GM21717 (cell line): ENCODE results near the gene MIF.
A peak's percentile ranks its signal among the peaks of the same experiment; 100 is the strongest.
"Not testable (repeated sequence)": the region's sequence is repeated elsewhere in the genome, so short reads cannot be mapped to it uniquely, and the experiment has no call there.

Experiments used
- ATAC-seq: cut with Tn5 transposase; IDR thresholded peaks from one replicate; pipeline ENCODE4 v1.9.1; 2021; ENCODE audit warnings: mild to moderate bottlenecking, moderate library complexity; ENCODE audit not compliant: unreplicated experiment

MIF gene

DNA sequence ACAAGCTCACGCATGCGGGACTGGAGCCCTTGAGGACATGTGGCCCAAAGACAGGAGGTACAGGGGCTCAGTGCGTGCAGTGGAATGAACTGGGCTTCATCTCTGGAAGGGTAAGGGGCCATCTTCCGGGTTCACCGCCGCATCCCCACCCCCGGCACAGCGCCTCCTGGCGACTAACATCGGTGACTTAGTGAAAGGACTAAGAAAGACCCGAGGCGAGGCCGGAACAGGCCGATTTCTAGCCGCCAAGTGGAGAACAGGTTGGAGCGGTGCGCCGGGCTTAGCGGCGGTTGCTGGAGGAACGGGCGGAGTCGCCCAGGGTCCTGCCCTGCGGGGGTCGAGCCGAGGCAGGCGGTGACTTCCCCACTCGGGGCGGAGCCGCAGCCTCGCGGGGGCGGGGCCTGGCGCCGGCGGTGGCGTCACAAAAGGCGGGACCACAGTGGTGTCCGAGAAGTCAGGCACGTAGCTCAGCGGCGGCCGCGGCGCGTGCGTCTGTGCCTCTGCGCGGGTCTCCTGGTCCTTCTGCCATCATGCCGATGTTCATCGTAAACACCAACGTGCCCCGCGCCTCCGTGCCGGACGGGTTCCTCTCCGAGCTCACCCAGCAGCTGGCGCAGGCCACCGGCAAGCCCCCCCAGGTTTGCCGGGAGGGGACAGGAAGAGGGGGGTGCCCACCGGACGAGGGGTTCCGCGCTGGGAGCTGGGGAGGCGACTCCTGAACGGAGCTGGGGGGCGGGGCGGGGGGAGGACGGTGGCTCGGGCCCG is at the start of gene MIF:
Gene MIF (plus strand): TSS at position 439 of the 765 bp plus-strand sequence. CDS start 92 bp downstream, at position 531.
- ATAC-seq = peak; percentile 69

DNA sequence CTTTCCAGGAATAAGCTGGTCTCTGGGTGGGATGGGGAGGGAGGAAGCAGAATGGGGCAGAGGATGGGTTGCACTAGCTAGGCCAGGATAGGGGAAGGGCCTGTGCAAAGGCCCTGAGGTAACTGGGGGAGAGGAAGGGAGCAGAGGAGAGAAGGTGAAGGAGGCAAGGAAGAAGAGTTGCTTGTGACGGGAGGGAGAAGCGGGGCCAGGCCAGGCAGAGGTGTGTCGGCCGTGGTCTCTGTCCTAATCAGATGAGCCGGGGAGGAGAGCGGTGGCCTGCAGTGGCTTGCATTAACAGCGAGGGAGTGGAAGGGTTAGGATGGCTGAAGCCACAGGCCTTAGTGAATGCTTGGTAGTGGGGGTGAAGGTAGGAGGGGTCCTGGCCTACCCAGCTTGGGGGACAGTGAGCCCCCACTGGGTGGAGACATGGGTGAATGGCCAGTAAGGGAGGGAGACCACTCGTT is 49.4 kb upstream of the MIF start:
- ATAC-seq = no peak

DNA sequence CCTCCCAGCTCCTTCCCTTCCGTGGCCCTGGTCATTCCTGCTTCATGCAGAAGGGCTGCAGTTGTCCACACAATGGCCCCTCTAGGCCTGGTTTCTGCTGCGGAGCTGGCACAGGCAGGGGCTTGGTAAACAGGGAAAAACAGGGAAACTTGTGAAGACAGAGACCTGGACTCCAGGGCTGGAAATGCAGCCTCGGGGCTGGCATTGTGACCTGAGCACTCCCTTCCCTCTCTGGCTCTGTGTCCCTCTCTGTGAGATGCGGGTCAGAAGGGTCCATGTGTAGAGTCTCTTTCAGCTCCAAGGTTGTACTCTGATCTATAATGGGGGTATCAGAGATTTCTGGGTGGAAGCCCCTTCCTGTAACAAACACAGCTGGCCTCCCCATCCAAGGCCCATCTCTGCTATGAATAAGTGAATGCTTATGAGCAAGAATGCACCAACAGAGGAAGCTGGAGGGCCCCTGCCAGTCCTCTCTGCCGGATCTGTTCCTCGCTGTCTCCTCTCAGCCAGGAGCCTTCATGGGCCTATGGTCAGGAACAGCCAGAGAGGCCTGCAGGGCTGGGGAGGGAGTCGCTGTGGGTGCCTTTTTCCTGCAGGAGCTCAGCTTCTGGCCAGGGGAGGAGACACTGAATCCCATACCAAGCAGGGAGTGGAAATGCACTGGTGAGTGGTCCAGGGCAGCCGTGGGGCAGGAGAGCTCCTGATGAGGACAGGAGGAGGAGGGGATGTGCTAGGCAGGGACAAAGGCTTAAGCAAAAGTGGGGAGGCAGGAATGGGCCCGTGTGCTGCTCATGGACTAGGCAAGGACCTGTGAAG is 48.7 kb upstream of the MIF start:
- no peak for ATAC-seq

DNA sequence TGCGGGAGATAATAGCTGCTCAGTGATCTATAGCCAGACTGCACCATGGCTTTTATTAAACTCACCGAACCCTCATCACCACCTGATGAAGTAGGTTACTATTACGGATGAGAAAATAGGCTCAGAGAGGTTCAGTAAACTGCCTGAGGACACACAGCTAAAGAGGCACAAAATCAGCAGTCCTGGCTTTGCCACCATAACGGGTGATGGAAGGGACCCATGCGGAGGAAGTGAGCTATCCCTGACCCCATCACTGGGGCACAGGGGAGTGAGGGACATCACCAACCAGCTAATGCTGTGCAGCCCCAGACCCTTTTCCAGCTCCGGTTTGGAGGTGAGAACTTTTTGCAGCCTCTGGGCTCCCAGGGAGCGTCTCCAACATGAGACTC is 48.1 kb upstream of the MIF start:
- ATAC-seq = no peak

DNA sequence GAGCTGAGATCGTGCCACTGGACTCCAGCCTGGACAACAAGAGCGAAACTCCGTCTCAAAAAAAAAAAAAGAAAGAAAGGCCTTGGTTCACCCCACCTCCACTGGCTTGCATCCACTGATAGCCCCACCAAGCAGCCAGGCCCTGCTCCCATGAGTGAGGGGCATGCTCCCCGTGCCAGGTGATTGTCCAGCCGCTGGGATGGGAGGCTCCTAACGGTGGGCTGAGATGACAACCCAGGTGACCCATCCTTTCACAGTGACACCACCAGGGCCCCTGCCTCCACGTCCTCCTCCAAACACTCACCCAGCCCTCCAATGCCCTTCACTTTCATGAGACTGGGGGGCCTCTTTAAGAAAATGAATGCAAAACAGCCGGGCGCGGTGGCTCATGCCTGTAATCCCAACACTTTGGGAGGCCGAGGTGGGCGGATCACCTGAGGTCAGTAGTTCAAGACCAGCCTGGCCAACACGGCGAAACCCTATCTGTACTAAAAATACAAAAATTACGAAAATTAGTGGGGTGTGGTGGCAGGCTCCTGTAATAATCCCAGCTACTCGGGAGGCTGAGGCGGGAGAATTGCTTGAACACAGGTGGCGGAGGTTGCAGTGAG is 46.8 kb upstream of the MIF start:
- no peak for ATAC-seq

DNA sequence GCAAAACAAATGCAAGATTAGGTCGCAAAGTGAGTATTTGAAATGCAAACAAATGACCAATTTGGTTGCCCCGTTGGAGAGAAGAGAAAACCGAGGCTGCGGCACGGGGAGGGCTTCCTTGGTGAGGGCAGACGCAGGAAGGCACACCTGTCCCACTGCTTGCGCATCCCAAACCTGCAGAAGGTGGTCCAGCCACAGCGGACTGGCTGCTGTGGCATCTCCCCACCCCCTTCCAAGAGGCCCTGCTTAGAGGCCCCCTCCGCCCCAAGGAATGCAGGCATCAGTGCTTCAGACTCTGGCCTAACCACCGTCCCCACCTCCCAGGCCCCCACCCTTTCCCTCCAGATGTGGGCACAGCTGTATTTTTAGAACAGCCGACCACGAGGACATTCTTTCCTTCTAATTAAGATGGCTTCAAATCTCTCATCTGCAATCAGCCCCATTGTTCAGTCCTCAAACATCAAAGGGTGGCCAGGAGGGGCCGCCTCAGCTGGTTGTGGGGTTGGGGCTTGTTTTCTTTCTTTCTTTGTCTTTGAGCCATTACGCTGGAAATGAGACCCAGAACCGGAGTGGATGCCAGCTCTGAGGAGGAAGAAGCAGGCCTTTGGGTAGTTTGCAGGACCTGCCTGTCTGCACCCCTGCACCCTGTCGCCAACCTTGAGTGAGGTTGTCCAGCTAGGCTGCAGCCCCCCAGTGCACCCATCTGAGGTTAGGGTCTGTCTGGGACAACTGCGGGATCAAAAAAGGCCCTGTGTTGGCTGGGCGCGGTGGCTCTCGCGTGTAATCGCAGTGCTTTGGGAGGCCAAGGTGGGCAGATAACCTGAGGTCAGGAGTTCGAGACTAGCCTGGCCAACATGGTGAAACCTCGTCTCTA is 46.0 kb upstream of the MIF start:
- no peak for ATAC-seq

DNA sequence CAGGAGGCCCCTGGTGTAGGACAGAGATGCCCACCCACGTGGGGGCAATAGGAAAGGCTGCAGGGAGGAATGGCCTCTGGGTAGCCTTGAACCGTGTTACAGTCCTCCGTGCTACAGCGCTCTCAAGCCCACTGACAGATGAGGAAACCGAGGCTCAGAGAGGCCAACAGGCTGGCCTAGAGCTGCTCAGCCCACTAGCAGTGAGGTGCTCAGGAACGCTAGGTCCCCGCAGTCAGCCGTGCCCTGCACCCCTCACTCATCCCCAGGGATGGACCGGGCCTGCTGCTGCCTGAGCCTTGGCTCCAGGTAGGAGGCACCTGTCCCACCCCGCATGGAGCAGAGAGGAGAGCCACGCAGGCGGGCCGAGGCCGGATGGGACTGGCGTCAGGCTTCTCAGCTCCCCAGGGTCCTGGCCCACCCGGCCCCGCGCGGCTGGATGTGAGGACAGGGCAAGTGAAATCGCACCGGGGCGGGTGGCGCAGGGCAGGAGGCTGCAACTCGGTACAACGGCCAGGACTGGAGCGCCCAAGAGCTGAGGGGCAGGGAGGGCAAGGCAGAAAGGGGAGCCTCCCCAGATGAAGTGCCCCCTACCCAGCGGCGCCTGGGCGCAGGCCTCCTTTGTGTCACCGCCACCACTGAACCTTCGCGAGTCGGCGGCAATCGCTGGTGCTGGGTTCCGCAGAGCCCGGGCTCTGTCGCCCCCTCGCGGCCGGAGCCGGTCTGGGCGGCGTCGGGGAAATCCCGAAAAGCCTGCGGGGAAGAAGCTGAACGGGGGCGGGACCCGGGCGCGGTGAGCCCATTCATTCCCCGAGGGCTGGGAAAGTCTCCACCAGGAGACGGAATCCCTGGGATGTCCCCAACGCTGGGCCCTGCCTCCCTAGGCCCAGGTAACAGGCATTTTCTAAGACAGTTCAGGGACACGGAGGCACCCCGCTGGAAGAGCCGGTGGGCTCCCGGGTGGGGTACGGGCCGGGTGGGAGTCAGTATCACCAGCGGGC is 44.9 kb upstream of the MIF start:
- no peak for ATAC-seq

DNA sequence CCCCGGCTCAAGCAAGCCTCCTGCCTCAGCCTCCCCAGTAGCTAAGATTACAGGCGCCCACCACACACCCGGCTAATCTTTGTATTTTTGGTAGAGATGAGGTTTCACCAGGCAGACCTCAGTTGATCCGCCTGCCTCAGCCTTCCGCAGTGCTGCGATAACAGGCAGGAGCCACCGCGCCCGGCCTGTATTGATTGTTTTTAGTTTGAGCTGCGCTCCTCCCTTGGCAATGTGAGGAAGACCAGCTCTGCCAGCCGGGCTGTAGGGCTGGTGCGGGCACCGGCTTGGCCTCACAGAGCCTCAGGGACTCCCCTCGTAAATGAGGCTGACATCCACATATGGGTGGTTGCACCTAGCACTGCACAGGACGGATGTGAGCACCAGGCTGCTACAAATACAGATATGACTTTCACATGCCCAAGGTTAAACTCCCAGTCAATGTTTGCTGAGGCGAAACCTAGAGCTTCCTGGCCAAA is 44.0 kb upstream of the MIF start:
- ATAC-seq = no peak

DNA sequence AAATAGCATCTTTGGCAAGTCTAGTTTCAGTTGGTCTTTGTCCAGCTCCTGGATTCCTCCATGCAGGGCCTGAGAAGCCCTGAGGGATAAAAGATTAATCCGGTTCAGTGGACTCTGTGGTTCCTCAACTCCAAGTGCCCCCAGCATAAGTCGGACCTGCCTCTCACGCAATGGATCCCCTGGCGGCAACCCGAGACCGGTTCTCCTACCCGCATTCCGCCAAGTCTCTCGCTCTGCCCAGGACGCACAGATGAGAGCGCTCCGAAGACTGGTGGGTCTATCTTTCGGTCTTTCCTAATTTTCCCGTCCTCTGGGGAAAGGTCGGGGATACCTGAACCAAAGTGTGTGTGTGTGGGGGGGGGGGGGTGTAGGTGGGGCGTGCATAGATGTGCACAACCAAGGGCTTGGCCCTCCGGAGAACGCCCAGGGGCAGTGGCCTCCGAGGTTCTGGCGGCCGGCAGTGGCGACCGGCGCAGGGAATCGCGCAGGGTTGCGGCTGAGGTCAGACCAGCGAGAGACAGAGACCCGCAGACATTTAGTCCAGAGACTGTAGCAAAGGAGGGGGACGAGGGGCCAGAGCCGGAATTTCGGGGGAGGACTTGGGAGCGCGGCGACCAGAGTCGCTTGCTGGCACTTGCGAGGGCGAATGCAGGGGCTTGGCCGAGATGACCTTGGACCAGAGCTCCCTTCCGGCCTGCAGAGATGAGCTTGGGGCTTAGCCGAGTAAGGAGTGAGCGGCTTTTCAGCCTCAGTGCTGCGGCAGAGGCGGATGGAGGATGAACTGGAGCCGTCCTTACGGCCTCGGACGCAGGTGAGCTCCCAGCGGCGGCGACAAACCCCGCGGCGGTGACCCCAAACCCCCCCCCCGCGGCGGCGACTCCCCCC is 37.2 kb upstream of the MIF start:
- peak; percentile 40 for ATAC-seq

DNA sequence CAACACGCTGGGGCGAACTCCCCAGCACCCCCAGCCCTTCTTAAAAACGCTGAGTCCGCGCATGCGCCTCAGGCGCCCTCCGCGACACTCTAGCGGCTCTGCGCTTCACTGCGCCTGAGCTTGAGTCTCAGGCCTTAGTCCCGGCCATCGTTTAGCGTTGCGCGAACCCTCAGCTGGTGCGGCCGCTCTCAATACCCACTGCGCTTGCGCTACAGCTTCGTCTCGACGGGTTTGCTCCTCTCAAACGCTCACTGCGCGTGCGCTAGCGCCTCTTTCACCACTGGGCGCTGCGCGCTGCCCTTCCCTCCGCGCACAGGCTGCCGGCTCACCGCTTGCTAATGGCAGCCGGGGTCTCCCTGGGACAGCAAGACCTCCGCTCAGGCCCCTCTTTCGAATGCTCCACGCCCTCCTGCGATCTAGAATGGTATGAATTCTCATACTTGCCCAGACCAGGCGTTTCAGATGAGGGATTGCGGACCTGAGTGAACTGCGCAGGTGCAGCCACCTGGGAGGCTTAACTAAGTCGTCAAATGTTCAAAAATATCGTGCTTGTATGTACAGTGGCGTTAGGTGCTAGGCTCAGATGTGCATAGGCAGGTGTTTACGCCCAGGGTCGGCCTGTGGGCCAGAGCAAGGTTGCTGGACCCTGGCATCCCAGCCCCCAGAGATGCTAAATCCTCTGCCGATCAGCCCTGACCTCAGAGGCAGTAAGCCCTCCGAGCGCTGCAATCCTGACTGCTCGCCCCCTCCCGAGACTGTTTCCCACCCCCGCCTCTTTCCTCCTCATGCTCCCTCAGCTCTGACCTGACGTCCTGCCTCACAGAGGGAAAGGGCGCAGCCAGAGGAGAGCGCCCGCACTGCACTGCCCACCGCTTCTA is 36.3 kb upstream of the MIF start, which contains the start of gene SLC2A11:
Gene SLC2A11 (plus strand): TSS at position 270 of the 878 bp plus-strand sequence. CDS start 125 bp downstream, at position 395.
- peak; percentile 79 for ATAC-seq

DNA sequence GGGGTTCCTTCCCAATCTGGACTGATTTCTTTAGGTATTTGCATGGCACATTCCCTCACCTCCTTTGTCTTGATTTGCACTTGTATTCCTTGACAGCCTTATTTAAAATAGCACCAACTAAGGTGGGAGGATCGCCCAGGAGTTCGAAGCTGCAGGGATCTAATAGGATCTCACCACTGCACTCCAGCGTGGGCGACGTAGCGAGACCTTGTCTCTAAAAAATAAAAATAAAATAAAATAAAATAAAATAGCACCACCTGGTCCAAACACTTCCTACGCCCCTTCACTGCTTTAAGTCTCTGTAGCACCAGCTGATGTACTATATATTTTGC is 35.7 kb upstream of the MIF start:
- ATAC-seq = no peak

DNA sequence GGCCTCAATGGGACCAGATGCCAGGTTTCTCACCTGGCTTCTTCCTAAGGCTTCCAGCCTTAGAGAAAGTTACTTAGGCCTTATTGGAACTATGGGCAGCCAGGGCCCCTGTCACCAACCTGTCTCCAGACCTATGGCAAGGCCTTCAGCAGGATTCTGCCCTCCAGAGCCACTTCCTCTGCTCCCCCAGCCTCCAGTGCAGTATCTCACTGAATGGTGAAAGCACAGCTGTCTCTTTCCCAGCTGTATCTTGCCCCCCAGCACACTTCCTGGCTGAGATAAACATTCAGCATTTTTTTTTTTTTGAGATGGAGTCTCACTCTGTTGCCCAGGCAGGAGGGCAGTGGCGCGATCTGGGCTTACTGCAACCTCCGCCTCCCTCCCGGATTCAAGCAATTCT is 35.0 kb upstream of the MIF start:
- no peak for ATAC-seq

DNA sequence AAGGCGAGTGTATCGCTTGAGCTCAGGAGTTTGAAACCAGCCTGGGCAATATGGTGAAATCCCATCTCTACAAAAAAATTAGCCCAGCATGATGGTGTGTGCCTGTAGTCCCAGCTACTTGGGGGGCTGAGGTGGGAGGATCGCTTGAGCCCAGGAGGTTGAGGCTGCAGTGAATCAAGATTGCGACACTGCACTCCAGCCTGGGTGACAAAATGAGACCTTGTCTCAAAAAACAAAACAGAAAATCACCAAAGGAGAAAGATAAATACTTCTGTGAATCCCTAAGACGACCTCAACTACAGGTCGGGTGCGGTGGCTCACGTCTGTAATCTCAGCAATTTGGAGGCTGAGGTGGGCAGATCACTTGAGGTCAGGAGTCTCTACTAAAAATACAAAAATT is 34.0 kb upstream of the MIF start:
- ATAC-seq = not testable (repeated sequence)

DNA sequence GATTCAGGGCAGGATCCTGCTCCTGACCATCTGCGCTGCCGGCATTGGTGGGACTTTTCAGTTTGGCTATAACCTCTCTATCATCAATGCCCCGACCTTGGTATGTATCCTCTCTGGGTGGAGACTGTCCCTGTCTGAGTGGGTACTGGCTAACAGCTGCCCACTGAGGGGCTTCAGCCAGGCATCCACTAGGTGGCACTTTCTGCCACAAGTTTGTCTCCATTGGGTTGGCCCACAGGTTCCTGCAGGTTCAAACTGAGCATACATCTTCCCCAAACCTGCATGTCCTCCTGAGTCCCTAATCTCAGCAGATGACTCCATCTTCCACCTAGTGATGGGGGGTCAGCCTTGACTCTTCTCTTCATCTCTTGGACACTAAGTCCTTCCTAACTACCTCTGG is 32.1 kb upstream of the MIF start:
- no peak for ATAC-seq

DNA sequence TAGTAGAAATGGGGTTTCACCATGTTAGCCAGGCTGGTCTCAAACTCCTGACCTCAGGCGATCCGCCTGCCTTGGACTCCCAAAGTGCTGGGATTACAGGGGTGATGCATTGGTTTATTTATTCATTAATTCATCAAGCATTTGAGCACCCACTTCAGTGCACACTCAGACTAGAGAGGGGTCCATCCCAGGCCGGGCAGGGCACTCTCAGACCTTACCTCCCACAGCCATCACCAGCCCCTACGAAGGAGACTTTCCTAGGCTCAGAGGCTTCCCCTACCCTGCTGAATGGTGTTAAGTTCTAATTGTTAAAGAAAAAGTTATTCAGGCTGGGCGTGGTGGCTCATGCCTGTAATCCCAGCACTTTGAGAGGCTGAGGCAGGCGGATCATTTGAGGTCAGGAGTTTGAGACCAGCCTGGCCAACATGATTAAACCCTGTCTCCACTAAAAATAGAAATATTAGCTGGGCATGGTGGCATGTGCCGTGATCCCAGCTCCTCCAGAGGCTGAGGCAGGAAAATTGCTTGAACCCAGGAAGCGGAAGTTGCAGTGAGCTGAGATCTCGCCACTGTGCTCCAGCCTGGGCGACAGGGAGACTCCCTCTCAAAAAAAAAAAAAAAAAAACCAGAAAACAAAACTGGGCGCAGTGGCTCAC is 29.6 kb upstream of the MIF start:
- ATAC-seq = not testable (repeated sequence)

DNA sequence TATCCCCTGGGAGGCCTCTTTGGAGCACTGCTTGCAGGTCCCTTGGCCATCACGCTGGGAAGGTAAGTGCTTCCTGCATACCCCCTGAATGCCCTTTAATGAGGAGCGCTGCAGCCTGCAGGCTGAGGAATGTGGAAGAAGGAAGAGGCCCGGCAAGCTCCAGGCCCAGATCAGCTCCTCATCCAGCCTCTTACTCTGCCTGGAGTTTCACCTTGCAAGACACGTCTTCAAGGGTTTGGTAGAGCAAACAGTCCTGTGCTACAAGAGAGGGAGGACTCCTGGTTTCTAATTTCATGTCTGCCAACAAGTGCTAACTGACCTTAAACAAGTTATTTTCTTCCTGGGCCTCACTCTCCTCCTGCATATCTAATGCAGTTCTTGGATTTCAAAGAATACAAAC is 25.6 kb upstream of the MIF start:
- no peak for ATAC-seq

DNA sequence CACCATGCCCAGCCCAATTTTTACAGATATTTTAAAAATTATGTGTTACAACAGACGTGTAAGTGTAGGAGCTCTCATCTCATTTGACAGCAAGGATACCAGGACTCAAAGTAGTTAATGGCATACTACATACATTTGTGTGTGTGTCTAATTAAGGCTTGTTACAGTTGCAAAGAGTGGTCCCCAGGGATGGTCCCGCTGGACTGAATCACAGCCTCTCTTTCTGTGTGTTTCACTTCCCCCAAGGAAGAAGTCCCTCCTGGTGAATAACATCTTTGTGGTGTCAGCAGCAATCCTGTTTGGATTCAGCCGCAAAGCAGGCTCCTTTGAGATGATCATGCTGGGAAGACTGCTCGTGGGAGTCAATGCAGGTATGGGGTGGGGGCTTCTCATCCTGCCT is 19.3 kb upstream of the MIF start:
- no peak for ATAC-seq
